AG04450 (cell line): Measurements from ENCODE around the gene PPM1L. TPM values are rescaled to one million over a fixed set of nuclear protein-coding genes. Genes with fewer than 3 reads are reported as not detected.

Source experiments
- CTCF ChIA-PET: fragments of 300-600, 350-600 bp; formaldehyde crosslinking; extraction: SDS; loops from one replicate; lab custom pipeline; 2022; ENCODE audit warnings: antibody characterized with exemption, inconsistent platforms; lab: Charles Lee
- POLR2A ChIA-PET: fragments of 350-600 bp; formaldehyde crosslinking; extraction: SDS; loops from one replicate; lab custom pipeline; 2021; ENCODE audit warnings: antibody characterized with exemption, inconsistent platforms; lab: Yijun Ruan, JAX
- DNase-seq: peaks from one replicate; pipeline ENCODE4 v3.0.0-alpha.2; 2011; ENCODE audit warnings: low read depth, low spot score
- H3K27ac ChIP-seq: one replicate; pipeline ENCODE4 v1.5.1; 2012; ENCODE audit warnings: low read depth, low read length, control low read depth
- H3K27me3 ChIP-seq: one replicate; pipeline ENCODE4 v1.6.0; 2012; ENCODE audit warnings: low read length; ENCODE audit not compliant: control insufficient read depth, insufficient read depth
- H3K4me3 ChIP-seq: 2 replicates; pipeline ENCODE4 v1.5.1; 2011; ENCODE audit warnings: mild to moderate bottlenecking, low read depth, low read length, control low read depth
- H3K9me3 ChIP-seq: 2 replicates; pipeline ENCODE4 v1.5.1; 2012; ENCODE audit warnings: low read length; ENCODE audit not compliant: control insufficient read depth, insufficient read depth
- polyA plus RNA-seq: library from polyadenylated mRNA; depleted of rRNA; stranded (reverse); fragments of >200 nt; gene quantifications from 2 replicates; pipeline ENCODE4 v1.2.3, GENCODE V29; 2011
- TF ChIP-seq, protein P1 (sequence below): IDR thresholded peaks from 2 replicates; pipeline ENCODE4 v1.5.1; 2011; ENCODE audit warnings: low read depth, low read length, control low read depth, inconsistent platforms

PPM1L gene
- polyA plus RNA-seq, 1 experiment: 0.33 TPM

DNA sequence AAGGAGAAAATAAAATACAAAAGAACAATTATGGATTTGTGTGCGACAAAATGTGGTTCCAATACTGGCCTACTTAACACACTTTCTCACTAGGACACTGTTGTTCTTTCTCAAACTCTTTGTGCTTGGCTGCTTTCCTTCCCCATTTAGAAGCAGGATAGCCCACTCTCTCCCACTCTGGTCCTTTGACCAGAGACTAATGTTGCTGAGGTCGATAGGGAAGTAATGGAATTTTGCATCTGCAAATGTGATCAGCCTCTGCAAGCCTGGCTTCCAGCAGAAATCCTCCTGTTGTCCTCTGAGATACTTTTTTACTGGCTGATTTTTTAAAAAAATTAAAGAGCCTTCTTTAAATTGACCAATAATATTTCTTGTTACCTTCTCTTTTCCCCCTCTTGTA is 71.0 kb downstream of the PPM1L start:
- no peak for DNase-seq
- no peak overlapping the region for H3K27ac ChIP-seq
- CTCF ChIA-PET: no interaction called here

DNA sequence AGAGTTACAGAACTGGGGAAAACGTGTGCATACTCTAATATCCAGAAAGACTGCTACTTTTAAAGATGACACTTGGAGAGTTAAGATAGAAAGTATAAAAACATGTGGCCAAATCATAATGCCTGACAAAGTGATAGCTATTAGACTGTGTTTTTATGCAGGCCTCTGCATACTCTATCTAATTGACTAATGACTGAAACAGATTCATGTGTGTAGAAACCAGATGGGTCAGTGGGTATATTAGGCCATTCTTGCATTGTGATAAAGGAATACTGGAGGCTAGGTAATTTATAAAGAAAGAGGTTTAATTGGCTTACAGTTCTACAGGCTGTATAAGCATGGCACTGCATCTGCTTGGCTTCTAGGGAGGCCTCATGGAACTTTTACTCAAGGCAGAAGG is 71.5 kb downstream of the PPM1L start:
- DNase-seq: no peak
- no peak overlapping the region for H3K27ac ChIP-seq
- TF ChIP-seq, protein P1, sequence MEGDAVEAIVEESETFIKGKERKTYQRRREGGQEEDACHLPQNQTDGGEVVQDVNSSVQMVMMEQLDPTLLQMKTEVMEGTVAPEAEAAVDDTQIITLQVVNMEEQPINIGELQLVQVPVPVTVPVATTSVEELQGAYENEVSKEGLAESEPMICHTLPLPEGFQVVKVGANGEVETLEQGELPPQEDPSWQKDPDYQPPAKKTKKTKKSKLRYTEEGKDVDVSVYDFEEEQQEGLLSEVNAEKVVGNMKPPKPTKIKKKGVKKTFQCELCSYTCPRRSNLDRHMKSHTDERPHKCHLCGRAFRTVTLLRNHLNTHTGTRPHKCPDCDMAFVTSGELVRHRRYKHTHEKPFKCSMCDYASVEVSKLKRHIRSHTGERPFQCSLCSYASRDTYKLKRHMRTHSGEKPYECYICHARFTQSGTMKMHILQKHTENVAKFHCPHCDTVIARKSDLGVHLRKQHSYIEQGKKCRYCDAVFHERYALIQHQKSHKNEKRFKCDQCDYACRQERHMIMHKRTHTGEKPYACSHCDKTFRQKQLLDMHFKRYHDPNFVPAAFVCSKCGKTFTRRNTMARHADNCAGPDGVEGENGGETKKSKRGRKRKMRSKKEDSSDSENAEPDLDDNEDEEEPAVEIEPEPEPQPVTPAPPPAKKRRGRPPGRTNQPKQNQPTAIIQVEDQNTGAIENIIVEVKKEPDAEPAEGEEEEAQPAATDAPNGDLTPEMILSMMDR: no peak
- H3K9me3 ChIP-seq: no peaks in the 10 kb centered on the region
- CTCF ChIA-PET: no interaction called here
- H3K27me3 ChIP-seq: no peaks in the 10 kb centered on the region
- POLR2A ChIA-PET: no interaction called here
- no peak overlapping the region for H3K4me3 ChIP-seq

More for the DNA sequence above, 71.0 kb downstream of the PPM1L start:
- H3K9me3 ChIP-seq: no peaks in the 10 kb centered on the region
- POLR2A ChIA-PET: no interaction called here
- TF ChIP-seq, protein P1: no peak
- no peak overlapping the region for H3K4me3 ChIP-seq
- no peaks in the 10 kb centered on the region for H3K27me3 ChIP-seq

DNA sequence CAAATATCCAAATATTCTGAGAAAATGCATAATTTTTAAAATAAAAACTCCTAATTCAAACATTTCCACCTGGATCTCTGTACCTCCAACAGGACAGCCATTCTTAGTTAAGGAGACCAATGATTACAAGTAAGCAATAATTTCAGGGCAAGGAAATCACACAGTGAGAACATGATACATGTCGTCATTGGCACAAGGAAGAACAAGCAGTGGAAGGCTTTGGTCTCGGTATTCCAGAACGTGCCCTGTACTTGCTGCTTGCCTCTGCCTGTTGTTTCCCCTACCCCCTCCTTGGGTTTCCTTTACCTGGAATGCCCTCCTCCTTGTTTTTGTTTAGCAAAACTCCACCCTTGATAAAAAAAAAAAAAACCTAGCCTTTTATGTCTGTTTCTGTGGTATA is 72.8 kb downstream of the PPM1L start:
- CTCF ChIA-PET: no interaction called here
- POLR2A ChIA-PET: no interaction called here
- Histone ChIP-seq H3K9me3 (no peaks in the 10 kb centered on the region), H3K27me3 (no peaks in the 10 kb centered on the region), H3K27ac (no peak overlapping the region), H3K4me3 (no peak overlapping the region)
- TF ChIP-seq, protein P1: no peak
- DNase-seq: no peak

DNA sequence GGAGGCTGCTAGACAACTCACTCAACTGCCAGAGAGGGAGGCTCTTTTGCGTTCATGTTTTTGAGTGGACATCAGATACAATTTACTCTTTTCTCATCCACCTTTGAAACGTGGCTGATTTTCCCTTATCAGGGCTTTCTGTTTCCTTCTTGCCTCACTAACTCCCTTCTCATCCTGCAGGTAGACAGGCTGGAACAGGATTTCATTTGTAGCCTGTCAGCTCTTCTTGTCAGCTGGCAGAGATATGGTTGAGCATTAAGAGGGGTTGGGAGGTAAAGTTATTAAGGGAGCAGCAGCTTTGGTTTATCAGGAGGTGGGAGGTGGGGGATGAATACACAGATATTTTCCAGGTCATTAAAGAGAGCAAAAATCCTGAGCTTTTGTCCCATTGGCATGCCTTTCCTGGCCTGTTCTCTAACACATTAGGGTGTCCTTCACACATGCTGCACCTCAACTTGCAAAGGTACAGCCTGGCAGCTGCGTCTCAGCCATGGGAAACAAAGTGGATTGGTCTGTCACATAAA is 73.5 kb downstream of the PPM1L start:
- CTCF ChIA-PET: no interaction called here
- no peaks in the 10 kb centered on the region for H3K27me3 ChIP-seq
- POLR2A ChIA-PET: no interaction called here
- no peak for DNase-seq
- no peak overlapping the region for H3K4me3 ChIP-seq
- H3K9me3 ChIP-seq: no peaks in the 10 kb centered on the region
- TF ChIP-seq, protein P1: no peak
- no peak overlapping the region for H3K27ac ChIP-seq

DNA sequence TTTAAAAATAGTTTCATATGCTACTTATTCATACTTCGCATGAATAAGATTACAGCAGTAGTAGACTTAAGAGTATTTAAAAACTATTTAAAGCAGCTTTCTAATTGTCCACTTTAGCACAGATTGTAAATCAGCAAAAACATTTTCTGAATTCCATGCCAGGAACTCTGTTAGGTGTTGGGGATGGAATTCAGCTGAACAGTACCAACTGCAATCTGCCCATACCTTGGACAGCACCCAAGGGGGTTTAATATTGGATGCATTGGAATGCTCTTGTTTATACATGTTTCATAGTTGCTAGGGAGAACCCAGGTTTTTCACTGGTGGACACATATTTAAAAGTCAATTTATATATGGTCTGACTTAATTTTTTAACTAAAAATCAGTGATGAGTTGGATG is 74.8 kb downstream of the PPM1L start:
- no peak for DNase-seq
- Histone ChIP-seq H3K27ac (no peak overlapping the region), H3K27me3 (no peaks in the 10 kb centered on the region), H3K9me3 (no peaks in the 10 kb centered on the region), H3K4me3 (no peak overlapping the region)
- TF ChIP-seq, protein P1: no peak
- POLR2A ChIA-PET: no interaction called here
- CTCF ChIA-PET: interaction anchor here (0.6 kb wide), 1 partner anchor 53 kb away, joined by 3 read pairs; no protein-coding TSS in a partner anchor
